HCT116 (cell line): ENCODE measurements around the gene ATXN1.

Source experiments
- CTCF ChIP-seq, 3 experiments: fragments of 200-600 bp in 1 of 3; sonication (generic) in 1 of 3; IDR thresholded peaks in 2 of 3; conservative IDR thresholded peaks in 1 of 3; 2 replicates each; pipeline ENCODE4 v1.5.1; 2012 to 2017; ENCODE audit warnings: low read depth in 2 of 3, low read length in 2 of 3, antibody characterized with exemption in 1 of 3, borderline replicate concordance in 1 of 3, control low read depth in 1 of 3, mild to moderate bottlenecking in 1 of 3, mixed read lengths in 1 of 3, mixed run types in 1 of 3, moderate library complexity in 1 of 3; ENCODE audit not compliant: insufficient read depth in 1 of 3
- EGR1 ChIP-seq: IDR thresholded peaks from 2 replicates; pipeline ENCODE4 v1.6.1; 2012; ENCODE audit warnings: low read depth
- SIN3A ChIP-seq: IDR thresholded peaks from 2 replicates; pipeline ENCODE4 v1.6.1; 2012; ENCODE audit warnings: low read depth
- SP1 ChIP-seq: IDR thresholded peaks from 2 replicates; pipeline ENCODE4 v1.6.1; 2012; ENCODE audit warnings: low read depth

GRCh38 chr6:16503970-16504415 is 257.3 kb downstream of the ATXN1 start:
- TF ChIP-seq CTCF (IDR thresholded peaks at IDR 0.05 in 2 of 3, conservative IDR thresholded peaks at IDR 0.05 in 1 of 3; ENCODE audit: borderline replicate concordance in 1 of 3, insufficient read depth in 1 of 3, low read depth in 2 of 3, low read length in 2 of 3), result no peak
- no peak for TF ChIP-seq EGR1
- TF ChIP-seq SIN3A, result no peak
- TF ChIP-seq SP1, result no peak
